Esophagus squamous epithelium (tissue), 5 donors: ENCODE results near the gene SMOC1. TPM values are rescaled to one million over a fixed set of nuclear protein-coding genes. Genes with fewer than 3 reads are reported as not detected.

ENCODE experiments used
- DNase-seq: peaks from one replicate; lab custom pipeline; 2025; lab: John Stamatoyannopoulos, UW
- H3K27ac ChIP-seq, 4 donors: fragments of 200-600 bp; sonication (generic); one replicate each; pipeline ENCODE4 v1.5.1; 2016 to 2019; ENCODE audit warnings: mild to moderate bottlenecking in 1 of 4
- H3K27me3 ChIP-seq, 4 donors: fragments of 200-600 bp; sonication (generic); 1 replicate in 3 of 4; 2 replicates in 1 of 4; pipeline versions ENCODE4 v1.5.1 to v1.6.0; 2017 to 2021; ENCODE audit warnings: antibody characterized with exemption in 1 of 4
- H3K36me3 ChIP-seq, 3 donors: fragments of 200-600 bp; sonication (generic); one replicate each; pipeline ENCODE4 v1.5.1; 2016 to 2019
- H3K4me1 ChIP-seq, 3 donors: fragments of 200-600 bp; sonication (generic); one replicate each; pipeline ENCODE4 v1.5.1; 2017 to 2019
- H3K4me3 ChIP-seq, 4 donors: fragments of 200-600 bp; sonication (generic); 1 replicate in 3 of 4; 2 replicates in 1 of 4; pipeline ENCODE4 v1.5.1; 2016 to 2019; ENCODE audit warnings: mild to moderate bottlenecking in 2 of 4, moderate library complexity in 1 of 4
- H3K9me3 ChIP-seq, 3 donors: fragments of 200-600 bp; sonication (generic); one replicate each; pipeline ENCODE4 v1.5.1; 2016 to 2019
- CTCF ChIP-seq, 6 experiments: fragments of 450-650 bp in 4 of 6; fragments of 200-600 bp in 2 of 6; sonication (generic) in 2 of 6; IDR thresholded peaks; one replicate each; pipeline ENCODE4 v1.5.1; 2016 to 2019; ENCODE audit warnings: antibody characterized with exemption in 6 of 6, mild to moderate bottlenecking in 4 of 6, moderate library complexity in 4 of 6
- POLR2A ChIP-seq, 4 donors: fragments of 450-650 bp; IDR thresholded peaks; one replicate each; pipeline ENCODE4 v1.6.1; 2017; ENCODE audit warnings: antibody characterized with exemption in 4 of 4, mild to moderate bottlenecking in 4 of 4, moderate library complexity in 3 of 4
- WGBS, 2 donors: methylation state at CpG; one replicate each; pipeline ENCODE4 v1.1.5; 2018; 5-methylcytosine and 5-hydroxymethylcytosine counted together
- intact Hi-C: fragments of 100-400 bp; cut with DNase I; formaldehyde crosslinking; loops from one replicate; pipeline ENCODE4 v1.15.0; 2022
- total RNA-seq, 4 donors: library from RNA; depleted of rRNA; stranded (reverse); fragments of >200 nt; gene quantifications; one replicate each; pipeline ENCODE4 v1.1.0, GENCODE V29; 2016
- donor health status: DM: yes; HTN: yes; CAD: no.

SMOC1 gene
- total RNA-seq, 4 donors from 2014 or later, result 1.1 TPM; not detected in 3

GRCh38 chr14:69993326-69993725 lies 114.1 kb downstream of the SMOC1 start:
- Histone ChIP-seq H3K27ac (no peak overlapping the region), H3K4me3 (no peak overlapping the region), H3K36me3 (no peaks in the 10 kb centered on the region), H3K9me3 (no peaks in the 10 kb centered on the region), H3K27me3 (peaks cover 0 to 49% (median 0%) of the 10 kb centered on the region in 4 donors), H3K4me1 (no peaks in the 10 kb centered on the region)
- intact Hi-C loops, result no loop called here
- no peak for DNase-seq
- 63 to 85% methylated on average over 2 of the region's 2 CpGs for WGBS, 2 donors
- no peak for TF ChIP-seq CTCF (IDR thresholded peaks at IDR 0.05)
- no peak for TF ChIP-seq POLR2A (IDR thresholded peaks at IDR 0.05)

- H3K4me1 ChIP-seq, result no peaks in the 10 kb centered on the region
- intact Hi-C loops, result no loop called here
- 26 to 49% methylated on average over 4 of the region's 4 CpGs for WGBS, 2 donors
Observed at GRCh38 chr14:69994002-69994401, 114.8 kb downstream of the SMOC1 start.

GRCh38 chr14:69996216-69996615 lies 117.0 kb downstream of the SMOC1 start:
- H3K4me1 ChIP-seq, result no peaks in the 10 kb centered on the region
- no peak overlapping the region for H3K4me3 ChIP-seq
- H3K9me3 ChIP-seq, result no peaks in the 10 kb centered on the region
- TF ChIP-seq CTCF (IDR thresholded peaks at IDR 0.05) (no peak), POLR2A (IDR thresholded peaks at IDR 0.05) (no peak)
- peaks cover 0 to 63% (median 0%) of the 10 kb centered on the region in 4 donors for H3K27me3 ChIP-seq
- no peak for DNase-seq
- intact Hi-C loops, result no loop called here
- 93 to 96% methylated on average over 1 of the region's 1 CpG for WGBS, 2 donors
- no peak overlapping the region for H3K27ac ChIP-seq
- no peaks in the 10 kb centered on the region for H3K36me3 ChIP-seq

More at GRCh38 chr14:69994002-69994401, 114.8 kb downstream of the SMOC1 start:
- TF ChIP-seq CTCF (IDR thresholded peaks at IDR 0.05), result no peak
- no peak for TF ChIP-seq POLR2A (IDR thresholded peaks at IDR 0.05)
- H3K9me3 ChIP-seq, result no peaks in the 10 kb centered on the region
- H3K4me3 ChIP-seq, result no peak overlapping the region
- H3K27me3 ChIP-seq, result peaks cover 0 to 53% (median 0%) of the 10 kb centered on the region in 4 donors
- no peak overlapping the region for H3K27ac ChIP-seq
- H3K36me3 ChIP-seq, result no peaks in the 10 kb centered on the region
- no peak for DNase-seq

DNA sequence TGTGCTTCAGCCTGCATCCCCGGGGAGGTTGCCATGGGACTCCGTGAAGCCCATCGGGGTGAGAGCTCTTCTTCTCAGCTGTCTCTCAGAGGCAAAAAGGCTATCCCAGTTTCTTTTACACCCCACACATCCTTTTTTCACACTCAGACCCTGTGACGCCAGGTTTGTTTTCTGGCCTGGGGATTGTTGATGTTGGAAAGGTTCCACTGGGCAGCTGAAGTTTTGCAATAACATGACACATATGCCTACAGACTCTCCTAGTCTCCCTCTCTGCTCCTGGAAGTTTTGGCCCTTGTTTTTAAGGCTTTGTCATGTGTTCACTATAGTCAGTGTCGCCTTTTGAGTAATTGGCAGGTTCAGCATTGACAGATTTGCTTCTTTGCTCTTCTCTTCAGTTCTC lies 118.6 kb downstream of the SMOC1 start:
- TF ChIP-seq POLR2A (IDR thresholded peaks at IDR 0.05), result no peak
- no peak for TF ChIP-seq CTCF (IDR thresholded peaks at IDR 0.05)
- Histone ChIP-seq H3K9me3 (no peaks in the 10 kb centered on the region), H3K4me1 (no peaks in the 10 kb centered on the region), H3K36me3 (no peaks in the 10 kb centered on the region), H3K4me3 (no peak overlapping the region), H3K27me3 (peaks cover 0 to 72% (median 0%) of the 10 kb centered on the region in 4 donors), H3K27ac (no peak overlapping the region)
- no peak for DNase-seq
- WGBS, 2 donors, result 44 to 57% methylated on average over 4 to 5 of the region's 5 CpGs
- intact Hi-C loops, result no loop called here

- DNase-seq, result no peak
- H3K4me3 ChIP-seq, result no peak overlapping the region
- intact Hi-C loops, result no loop called here
- H3K27me3 ChIP-seq, result peaks cover 0 to 72% (median 0%) of the 10 kb centered on the region in 4 donors
- no peak overlapping the region for H3K27ac ChIP-seq
- H3K36me3 ChIP-seq, result no peaks in the 10 kb centered on the region
- 24 to 32% methylated on average over 7 to 10 of the region's 10 CpGs for WGBS, 2 donors
- no peaks in the 10 kb centered on the region for H3K9me3 ChIP-seq
- no peak for TF ChIP-seq CTCF (IDR thresholded peaks at IDR 0.05)
- TF ChIP-seq POLR2A (IDR thresholded peaks at IDR 0.05), result no peak
- H3K4me1 ChIP-seq, result no peaks in the 10 kb centered on the region
Observed at GRCh38 chr14:69999261-69999674, 120.1 kb downstream of the SMOC1 start.
